GM19025 (cell line): ENCODE data around the gene GNA14.
"Not testable (repeated sequence)": the region's sequence is repeated elsewhere in the genome, so short reads cannot be mapped to it uniquely, and the experiment has no call there.

Experiments
- ATAC-seq: cut with Tn5 transposase; IDR thresholded peaks from one replicate; pipeline ENCODE4 v1.9.1; 2021; ENCODE audit warnings: mild to moderate bottlenecking, low read depth, moderate library complexity; ENCODE audit not compliant: unreplicated experiment

GNA14 gene

GRCh38 chr9:77455312-77455927 lies 192.7 kb downstream of the GNA14 start:
- no peak for ATAC-seq

- ATAC-seq: no peak
These were observed 193.5 kb downstream of the GNA14 start for GRCh38 chr9:77454663-77455062.

- ATAC-seq: no peak
These were observed 194.1 kb downstream of the GNA14 start for GRCh38 chr9:77453825-77454647.

- no peak for ATAC-seq
These were observed 196.6 kb downstream of the GNA14 start for GRCh38 chr9:77451507-77451906.

- ATAC-seq: no peak
These were observed 198.0 kb downstream of the GNA14 start for GRCh38 chr9:77450085-77450475.

- ATAC-seq: no peak
These were observed 198.7 kb downstream of the GNA14 start for GRCh38 chr9:77449240-77450084.

- no peak for ATAC-seq
These were observed 200.5 kb downstream of the GNA14 start for GRCh38 chr9:77447646-77448045.

- no peak for ATAC-seq
These were observed 205.7 kb downstream of the GNA14 start for GRCh38 chr9:77442436-77442835.

GRCh38 chr9:77441124-77441523 lies 207.0 kb downstream of the GNA14 start:
- ATAC-seq: not testable (repeated sequence)

- no peak for ATAC-seq
These were observed 208.1 kb downstream of the GNA14 start for GRCh38 chr9:77440057-77440456.

- no peak for ATAC-seq
These were observed 209.5 kb downstream of the GNA14 start for GRCh38 chr9:77438653-77439052.

- no peak for ATAC-seq
These were observed 212.4 kb downstream of the GNA14 start for GRCh38 chr9:77435688-77436087.

GRCh38 chr9:77435277-77435676 lies 212.8 kb downstream of the GNA14 start:
- no peak for ATAC-seq

GRCh38 chr9:77433675-77434445 lies 214.3 kb downstream of the GNA14 start:
- no peak for ATAC-seq

- no peak for ATAC-seq
These were observed 216.1 kb downstream of the GNA14 start for GRCh38 chr9:77432053-77432452.

GRCh38 chr9:77429928-77430327 lies 218.2 kb downstream of the GNA14 start:
- no peak for ATAC-seq

GRCh38 chr9:77427256-77427927 lies 220.7 kb downstream of the GNA14 start:
- no peak for ATAC-seq

GRCh38 chr9:77426712-77427111 lies 221.4 kb downstream of the GNA14 start:
- no peak for ATAC-seq

- ATAC-seq: no peak
These were observed 223.1 kb downstream of the GNA14 start for GRCh38 chr9:77424993-77425392.

- no peak for ATAC-seq
These were observed 224.3 kb downstream of the GNA14 start for GRCh38 chr9:77423841-77424240.
